Ectodermal cell (in vitro differentiated cells): Measurements from ENCODE around the gene USH2A.

Experiments
- H3K27ac ChIP-seq: 2 replicates; pipeline ENCODE4 v1.7.0; 2013; ENCODE audit warnings: mild to moderate bottlenecking, low read depth, low read length; ENCODE audit not compliant: insufficient read depth, poor library complexity, severe bottlenecking
- H3K27me3 ChIP-seq: 2 replicates; pipeline ENCODE4 v1.7.0; 2013; ENCODE audit warnings: mild to moderate bottlenecking, low read length; ENCODE audit not compliant: insufficient read depth, control insufficient read depth, poor library complexity, severe bottlenecking
- H3K36me3 ChIP-seq: one replicate; pipeline ENCODE4 v1.7.0; 2013; ENCODE audit warnings: low read length; ENCODE audit not compliant: control insufficient read depth, insufficient read depth
- H3K4me1 ChIP-seq: one replicate; pipeline ENCODE4 v1.7.0; 2013; ENCODE audit warnings: low read length; ENCODE audit not compliant: control insufficient read depth, insufficient read depth
- H3K4me3 ChIP-seq: 2 replicates; pipeline ENCODE4 v1.7.0; 2013; ENCODE audit warnings: low read depth, low read length, control low read depth; ENCODE audit not compliant: insufficient read depth
- H3K9me3 ChIP-seq: 2 replicates; pipeline ENCODE4 v1.7.0; 2013; ENCODE audit warnings: mild to moderate bottlenecking, low read length, moderate library complexity; ENCODE audit not compliant: control insufficient read depth
- WGBS, 2 experiments: methylation state at CpG; one replicate each; pipeline ENCODE4 v1.1.7; 2013; ENCODE audit warnings: missing lambda C conversion rate in 2 of 2; 5-methylcytosine and 5-hydroxymethylcytosine counted together

USH2A gene

GRCh38 chr1:216114180-216114579 is 309.1 kb downstream of the USH2A start:
- Histone ChIP-seq H3K9me3 (no peaks in the 10 kb centered on the region), H3K4me1 (no peaks in the 10 kb centered on the region), H3K27me3 (no peaks in the 10 kb centered on the region), H3K27ac (no peak overlapping the region), H3K36me3 (no peaks in the 10 kb centered on the region), H3K4me3 (no peak overlapping the region)

GRCh38 chr1:216113181-216113580 is 310.1 kb downstream of the USH2A start:
- H3K36me3 ChIP-seq = no peaks in the 10 kb centered on the region
- H3K27me3 ChIP-seq = no peaks in the 10 kb centered on the region
- H3K27ac ChIP-seq = no peak overlapping the region
- H3K9me3 ChIP-seq = no peaks in the 10 kb centered on the region
- H3K4me1 ChIP-seq = no peaks in the 10 kb centered on the region
- WGBS, 2 experiments = 100% methylated on average over 2 to 4 of the region's 4 CpGs
- H3K4me3 ChIP-seq = no peak overlapping the region

- WGBS, 2 experiments = 67 to 86% methylated on average over 1 to 2 of the region's 2 CpGs
- Histone ChIP-seq H3K4me1 (no peaks in the 10 kb centered on the region), H3K27me3 (no peaks in the 10 kb centered on the region), H3K9me3 (no peaks in the 10 kb centered on the region), H3K27ac (no peak overlapping the region), H3K36me3 (no peaks in the 10 kb centered on the region), H3K4me3 (no peak overlapping the region)
These were observed 311.4 kb downstream of the USH2A start for GRCh38 chr1:216111842-216112241.

- no peak overlapping the region for H3K4me3 ChIP-seq
- H3K9me3 ChIP-seq = no peaks in the 10 kb centered on the region
- peaks cover 3% of the 10 kb centered on the region for H3K4me1 ChIP-seq
- WGBS, 2 experiments = 25 to 36% methylated on average over 4 of the region's 4 CpGs
- H3K27me3 ChIP-seq = no peaks in the 10 kb centered on the region
- H3K36me3 ChIP-seq = no peaks in the 10 kb centered on the region
- H3K27ac ChIP-seq = no peak overlapping the region
These were observed 327.8 kb downstream of the USH2A start for GRCh38 chr1:216095400-216095799.

- no peak overlapping the region for H3K4me3 ChIP-seq
- H3K27ac ChIP-seq = no peak overlapping the region
- WGBS, 2 experiments = 93 to 95% methylated on average over 5 to 6 of the region's 6 CpGs
- H3K4me1 ChIP-seq = peaks cover 7% of the 10 kb centered on the region
- no peaks in the 10 kb centered on the region for H3K9me3 ChIP-seq
- no peaks in the 10 kb centered on the region for H3K27me3 ChIP-seq
- no peaks in the 10 kb centered on the region for H3K36me3 ChIP-seq
These were observed 332.7 kb downstream of the USH2A start for GRCh38 chr1:216090556-216090955.

- H3K9me3 ChIP-seq = no peaks in the 10 kb centered on the region
- H3K4me1 ChIP-seq = peaks cover 4% of the 10 kb centered on the region
- no peaks in the 10 kb centered on the region for H3K36me3 ChIP-seq
- H3K27me3 ChIP-seq = no peaks in the 10 kb centered on the region
- H3K27ac ChIP-seq = no peak overlapping the region
- H3K4me3 ChIP-seq = no peak overlapping the region
- 97 to 100% methylated on average over 3 of the region's 3 CpGs for WGBS, 2 experiments
These were observed 336.6 kb downstream of the USH2A start for GRCh38 chr1:216086678-216087077.

GRCh38 chr1:216081445-216081844 is 341.8 kb downstream of the USH2A start:
- H3K4me1 ChIP-seq = no peaks in the 10 kb centered on the region
- H3K27me3 ChIP-seq = no peaks in the 10 kb centered on the region
- H3K27ac ChIP-seq = no peak overlapping the region
- H3K9me3 ChIP-seq = no peaks in the 10 kb centered on the region
- H3K4me3 ChIP-seq = no peak overlapping the region
- no peaks in the 10 kb centered on the region for H3K36me3 ChIP-seq
- WGBS, 2 experiments = 84 to 92% methylated on average over 2 to 4 of the region's 5 CpGs

- H3K9me3 ChIP-seq = no peaks in the 10 kb centered on the region
- no peaks in the 10 kb centered on the region for H3K27me3 ChIP-seq
- no peaks in the 10 kb centered on the region for H3K4me1 ChIP-seq
- 49 to 79% methylated on average over 2 of the region's 2 CpGs for WGBS, 2 experiments
- no peaks in the 10 kb centered on the region for H3K36me3 ChIP-seq
- H3K4me3 ChIP-seq = no peak overlapping the region
- H3K27ac ChIP-seq = no peak overlapping the region
These were observed 346.5 kb downstream of the USH2A start for GRCh38 chr1:216076751-216077150.

- Histone ChIP-seq H3K27ac (no peak overlapping the region), H3K9me3 (no peaks in the 10 kb centered on the region), H3K36me3 (no peaks in the 10 kb centered on the region), H3K27me3 (no peaks in the 10 kb centered on the region), H3K4me3 (no peak overlapping the region), H3K4me1 (no peaks in the 10 kb centered on the region)
- WGBS, 2 experiments = 25 to 79% methylated on average over 1 to 3 of the region's 3 CpGs
These were observed 347.9 kb downstream of the USH2A start for GRCh38 chr1:216075339-216075738.

- H3K4me3 ChIP-seq = no peak overlapping the region
- WGBS, 2 experiments = 90 to 95% methylated on average over 8 of the region's 8 CpGs
- no peak overlapping the region for H3K27ac ChIP-seq
- no peaks in the 10 kb centered on the region for H3K27me3 ChIP-seq
- H3K36me3 ChIP-seq = no peaks in the 10 kb centered on the region
- no peaks in the 10 kb centered on the region for H3K4me1 ChIP-seq
- no peaks in the 10 kb centered on the region for H3K9me3 ChIP-seq
These were observed 349.3 kb downstream of the USH2A start for GRCh38 chr1:216073793-216074595.
